HG02571 (cell line): ENCODE measurements around the gene USP20.
"Not testable (repeated sequence)": the region's sequence is repeated elsewhere in the genome, so short reads cannot be mapped to it uniquely, and the experiment has no call there.

Experiments used
- ATAC-seq: cut with Tn5 transposase; IDR thresholded peaks from one replicate; pipeline ENCODE4 v1.9.1; 2021; ENCODE audit warnings: mild to moderate bottlenecking, moderate library complexity; ENCODE audit not compliant: unreplicated experiment

Gene USP20

GRCh38 chr9:129889122-129889940, 54.1 kb downstream of the USP20 start:
- no peak for ATAC-seq

- ATAC-seq: no peak
Measured at GRCh38 chr9:129889941-129890717, 54.9 kb downstream of the USP20 start.

GRCh38 chr9:129890718-129891299, 55.6 kb downstream of the USP20 start:
- ATAC-seq: not testable (repeated sequence)

GRCh38 chr9:129891569-129891968, 56.3 kb downstream of the USP20 start:
- no peak for ATAC-seq

GRCh38 chr9:129894120-129894823, 59.0 kb downstream of the USP20 start:
- no peak for ATAC-seq

GRCh38 chr9:129895376-129896268, 60.4 kb downstream of the USP20 start:
- no peak for ATAC-seq

GRCh38 chr9:129897263-129897662, 62.0 kb downstream of the USP20 start:
- ATAC-seq: no peak

- no peak for ATAC-seq
Measured at GRCh38 chr9:129898185-129898584, 62.9 kb downstream of the USP20 start.

- no peak for ATAC-seq
Measured at GRCh38 chr9:129899620-129900019, 64.4 kb downstream of the USP20 start.

GRCh38 chr9:129900263-129901027, 65.2 kb downstream of the USP20 start:
- ATAC-seq: no peak

GRCh38 chr9:129901993-129902739, 66.9 kb downstream of the USP20 start:
- ATAC-seq: no peak

GRCh38 chr9:129902740-129903134, 67.5 kb downstream of the USP20 start:
- ATAC-seq: no peak

- no peak for ATAC-seq
Measured at GRCh38 chr9:129904734-129905133, 69.5 kb downstream of the USP20 start.

GRCh38 chr9:129906298-129906697, 71.0 kb downstream of the USP20 start:
- ATAC-seq: no peak

- no peak for ATAC-seq
Measured at GRCh38 chr9:129907201-129907600, 71.9 kb downstream of the USP20 start.

GRCh38 chr9:129908906-129909305, 73.6 kb downstream of the USP20 start:
- ATAC-seq: no peak

GRCh38 chr9:129909851-129910250, 74.6 kb downstream of the USP20 start:
- no peak for ATAC-seq
